Endothelial cell of umbilical vein (primary cell): ENCODE results near the gene CDH23.

Experiments used
- POLR2A ChIP-seq: IDR thresholded peaks from 2 replicates; pipeline ENCODE4 v1.6.1; 2012; ENCODE audit warnings: low read depth, mild to moderate bottlenecking, control low read depth, low read length
- POLR2AphosphoS5 ChIP-seq: IDR thresholded peaks from 2 replicates; pipeline ENCODE4 v1.6.1; 2012; ENCODE audit warnings: low read depth, mild to moderate bottlenecking, control low read depth, low read length, moderate library complexity; ENCODE audit not compliant: insufficient read depth
- TF ChIP-seq, protein P1 (sequence below), 2 donors: IDR thresholded peaks; 1 replicate in 1 of 2; 2 replicates in 1 of 2; pipeline ENCODE4 v1.5.1; 2011; ENCODE audit warnings: low read length in 2 of 2, mild to moderate bottlenecking in 2 of 2, moderate library complexity in 2 of 2, control low read depth in 1 of 2, inconsistent platforms in 1 of 2, low read depth in 1 of 2; ENCODE audit not compliant: insufficient read depth in 1 of 2; ENCODE audit errors: extremely low read depth in 1 of 2
- TF ChIP-seq, protein P2 (sequence below): IDR thresholded peaks from 2 replicates; pipeline ENCODE4 v1.6.1; 2011; ENCODE audit not compliant: insufficient read depth, insufficient read length

- TF ChIP-seq POLR2AphosphoS5 = no peak
- TF ChIP-seq, protein P1, sequence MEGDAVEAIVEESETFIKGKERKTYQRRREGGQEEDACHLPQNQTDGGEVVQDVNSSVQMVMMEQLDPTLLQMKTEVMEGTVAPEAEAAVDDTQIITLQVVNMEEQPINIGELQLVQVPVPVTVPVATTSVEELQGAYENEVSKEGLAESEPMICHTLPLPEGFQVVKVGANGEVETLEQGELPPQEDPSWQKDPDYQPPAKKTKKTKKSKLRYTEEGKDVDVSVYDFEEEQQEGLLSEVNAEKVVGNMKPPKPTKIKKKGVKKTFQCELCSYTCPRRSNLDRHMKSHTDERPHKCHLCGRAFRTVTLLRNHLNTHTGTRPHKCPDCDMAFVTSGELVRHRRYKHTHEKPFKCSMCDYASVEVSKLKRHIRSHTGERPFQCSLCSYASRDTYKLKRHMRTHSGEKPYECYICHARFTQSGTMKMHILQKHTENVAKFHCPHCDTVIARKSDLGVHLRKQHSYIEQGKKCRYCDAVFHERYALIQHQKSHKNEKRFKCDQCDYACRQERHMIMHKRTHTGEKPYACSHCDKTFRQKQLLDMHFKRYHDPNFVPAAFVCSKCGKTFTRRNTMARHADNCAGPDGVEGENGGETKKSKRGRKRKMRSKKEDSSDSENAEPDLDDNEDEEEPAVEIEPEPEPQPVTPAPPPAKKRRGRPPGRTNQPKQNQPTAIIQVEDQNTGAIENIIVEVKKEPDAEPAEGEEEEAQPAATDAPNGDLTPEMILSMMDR (IDR thresholded peaks at IDR 0.05; ENCODE audit: extremely low read depth in 1 of 2, insufficient read depth in 1 of 2, low read depth in 1 of 2, low read length in 2 of 2) = peak; percentile 74 to 89
- TF ChIP-seq, protein P2, sequence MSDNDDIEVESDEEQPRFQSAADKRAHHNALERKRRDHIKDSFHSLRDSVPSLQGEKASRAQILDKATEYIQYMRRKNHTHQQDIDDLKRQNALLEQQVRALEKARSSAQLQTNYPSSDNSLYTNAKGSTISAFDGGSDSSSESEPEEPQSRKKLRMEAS = no peak
- TF ChIP-seq POLR2A = no peak
Observed at GRCh38 chr10:71608819-71609768, 212.4 kb downstream of the CDH23 start.
